ENCODE results near the gene NUP210L.

Gene NUP210L

GRCh38 chr1:153962088-153963029 lies 192.5 kb downstream of the NUP210L start:
- no peak for DNase-seq (ENCODE audit: low spot score)
- in situ Hi-C loops (cut with MboI; ENCODE audit: low pct_unique_long_range_greater_than_20kb, low sequenced_read_pairs, unreplicated experiment) = no loop called here
- TF ChIP-seq, protein P1, sequence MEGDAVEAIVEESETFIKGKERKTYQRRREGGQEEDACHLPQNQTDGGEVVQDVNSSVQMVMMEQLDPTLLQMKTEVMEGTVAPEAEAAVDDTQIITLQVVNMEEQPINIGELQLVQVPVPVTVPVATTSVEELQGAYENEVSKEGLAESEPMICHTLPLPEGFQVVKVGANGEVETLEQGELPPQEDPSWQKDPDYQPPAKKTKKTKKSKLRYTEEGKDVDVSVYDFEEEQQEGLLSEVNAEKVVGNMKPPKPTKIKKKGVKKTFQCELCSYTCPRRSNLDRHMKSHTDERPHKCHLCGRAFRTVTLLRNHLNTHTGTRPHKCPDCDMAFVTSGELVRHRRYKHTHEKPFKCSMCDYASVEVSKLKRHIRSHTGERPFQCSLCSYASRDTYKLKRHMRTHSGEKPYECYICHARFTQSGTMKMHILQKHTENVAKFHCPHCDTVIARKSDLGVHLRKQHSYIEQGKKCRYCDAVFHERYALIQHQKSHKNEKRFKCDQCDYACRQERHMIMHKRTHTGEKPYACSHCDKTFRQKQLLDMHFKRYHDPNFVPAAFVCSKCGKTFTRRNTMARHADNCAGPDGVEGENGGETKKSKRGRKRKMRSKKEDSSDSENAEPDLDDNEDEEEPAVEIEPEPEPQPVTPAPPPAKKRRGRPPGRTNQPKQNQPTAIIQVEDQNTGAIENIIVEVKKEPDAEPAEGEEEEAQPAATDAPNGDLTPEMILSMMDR (IDR thresholded peaks at IDR 0.05; ENCODE audit: extremely low read depth, insufficient read depth, missing control alignments) = peak; percentile 18

- TF ChIP-seq, protein P1 (IDR thresholded peaks at IDR 0.05; ENCODE audit: extremely low read depth, insufficient read depth, missing control alignments) = no peak
- DNase-seq (ENCODE audit: low spot score) = no peak
- in situ Hi-C loops (cut with MboI; ENCODE audit: low pct_unique_long_range_greater_than_20kb, low sequenced_read_pairs, unreplicated experiment) = no loop called here
Observed at GRCh38 chr1:153961421-153961820, 193.5 kb downstream of the NUP210L start.

DNA sequence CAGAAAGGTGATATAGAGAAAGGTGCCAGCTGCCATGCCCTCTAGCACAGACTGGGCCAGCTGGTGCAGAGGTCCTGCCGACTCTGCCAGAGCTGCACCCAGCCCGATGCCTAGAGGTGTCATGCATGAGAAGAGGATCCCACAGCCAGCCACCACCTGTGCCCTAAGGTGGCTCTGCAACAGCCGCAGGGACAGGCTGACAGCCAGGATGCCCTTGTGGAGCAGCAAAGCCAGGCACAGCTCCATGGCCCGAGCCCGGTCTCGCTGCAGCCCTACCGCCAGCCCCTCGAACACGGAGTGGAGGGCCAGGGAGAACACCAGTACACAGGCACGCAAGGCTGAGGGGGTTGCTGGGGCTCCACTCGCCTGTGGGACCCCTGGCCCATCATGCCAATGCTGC lies 194.7 kb downstream of the NUP210L start:
- DNase-seq (ENCODE audit: low spot score) = no peak
- TF ChIP-seq, protein P1 (IDR thresholded peaks at IDR 0.05; ENCODE audit: extremely low read depth, insufficient read depth, missing control alignments) = no peak
- in situ Hi-C loops (cut with MboI; ENCODE audit: low pct_unique_long_range_greater_than_20kb, low sequenced_read_pairs, unreplicated experiment) = no loop called here

DNA sequence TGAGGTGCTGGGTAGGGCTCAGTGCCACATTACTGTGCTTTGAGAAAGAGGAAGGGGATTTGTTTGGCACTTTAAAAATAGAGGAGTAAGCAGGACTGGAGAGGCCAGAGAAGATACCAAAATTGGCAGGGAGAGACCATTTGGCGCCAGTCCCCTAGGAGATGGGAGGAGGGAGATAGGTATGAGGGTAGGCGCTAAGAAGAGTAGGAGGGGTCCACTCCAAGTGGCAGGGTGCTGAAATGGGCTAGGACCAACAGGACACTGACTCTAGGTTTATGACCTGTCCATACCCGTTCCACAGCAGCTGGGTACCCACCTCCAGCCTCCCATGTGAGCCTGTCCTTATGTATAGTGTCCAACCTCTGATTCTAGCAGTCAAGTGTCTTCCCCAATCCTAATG lies 195.4 kb downstream of the NUP210L start:
- DNase-seq (ENCODE audit: low spot score) = no peak
- TF ChIP-seq, protein P1 (IDR thresholded peaks at IDR 0.05; ENCODE audit: extremely low read depth, insufficient read depth, missing control alignments) = no peak
- in situ Hi-C loops (cut with MboI; ENCODE audit: low pct_unique_long_range_greater_than_20kb, low sequenced_read_pairs, unreplicated experiment) = no loop called here

DNA sequence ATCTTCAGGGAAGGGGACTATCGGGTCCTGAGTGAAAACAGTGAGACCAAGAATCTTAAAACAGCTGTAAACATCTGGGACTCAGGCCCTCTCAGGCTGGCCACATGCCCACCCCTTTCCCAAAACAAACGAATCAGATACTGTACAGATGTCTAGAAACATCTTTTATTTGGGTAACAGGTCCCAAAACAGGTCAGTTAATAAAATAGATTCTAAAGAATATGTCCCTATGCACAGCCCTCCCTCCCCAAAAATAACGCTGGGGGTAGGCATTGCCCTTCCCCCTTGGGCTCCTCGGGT lies 196.0 kb downstream of the NUP210L start:
- in situ Hi-C loops (cut with MboI; ENCODE audit: low pct_unique_long_range_greater_than_20kb, low sequenced_read_pairs, unreplicated experiment) = no loop called here

GRCh38 chr1:153958111-153958960 lies 196.5 kb downstream of the NUP210L start, which contains the start of gene CRTC2:
TSS of gene CRTC2 (minus strand) at chr1:153958612. CDS start at chr1:153958497, 115 bp downstream.
- DNase-seq (ENCODE audit: low spot score) = peak; percentile 98
- in situ Hi-C loops (cut with MboI; ENCODE audit: low pct_unique_long_range_greater_than_20kb, low sequenced_read_pairs, unreplicated experiment) = no loop called here
- TF ChIP-seq, protein P1 (IDR thresholded peaks at IDR 0.05; ENCODE audit: extremely low read depth, insufficient read depth, missing control alignments) = peak; percentile 19

More for the DNA sequence above, 196.0 kb downstream of the NUP210L start:
- TF ChIP-seq, protein P1 (IDR thresholded peaks at IDR 0.05; ENCODE audit: extremely low read depth, insufficient read depth, missing control alignments) = no peak
- DNase-seq (ENCODE audit: low spot score) = no peak

All from GM13977 (cell line).